Kidney capillary endothelial cell (primary cell): Measurements from ENCODE around the gene JAML.

Experiments used
- DNase-seq: peaks from one replicate; pipeline ENCODE4 v3.0.0-alpha.2; 2018; ENCODE audit warnings: low spot score

Gene JAML

DNA sequence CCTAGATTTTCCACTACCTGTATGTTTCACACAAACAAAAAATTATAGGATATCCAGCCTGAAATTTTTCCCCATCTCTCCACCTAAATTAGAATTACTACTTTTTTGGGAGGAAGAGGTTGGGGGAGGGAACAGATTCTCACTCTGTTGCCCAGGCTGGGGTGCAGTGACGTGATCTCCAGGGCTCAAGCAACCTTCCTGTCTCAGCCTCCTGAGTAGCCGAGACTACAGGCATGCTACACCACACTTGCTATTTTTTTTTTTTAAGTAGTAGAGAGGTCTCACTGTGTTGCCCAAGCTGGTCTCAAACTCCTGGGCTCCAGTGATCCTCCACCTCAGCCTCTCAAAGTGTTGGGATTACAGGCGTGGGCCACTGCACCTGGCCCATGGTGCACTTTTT is 9.5 kb downstream of the JAML start:
- DNase-seq: no peak

DNA sequence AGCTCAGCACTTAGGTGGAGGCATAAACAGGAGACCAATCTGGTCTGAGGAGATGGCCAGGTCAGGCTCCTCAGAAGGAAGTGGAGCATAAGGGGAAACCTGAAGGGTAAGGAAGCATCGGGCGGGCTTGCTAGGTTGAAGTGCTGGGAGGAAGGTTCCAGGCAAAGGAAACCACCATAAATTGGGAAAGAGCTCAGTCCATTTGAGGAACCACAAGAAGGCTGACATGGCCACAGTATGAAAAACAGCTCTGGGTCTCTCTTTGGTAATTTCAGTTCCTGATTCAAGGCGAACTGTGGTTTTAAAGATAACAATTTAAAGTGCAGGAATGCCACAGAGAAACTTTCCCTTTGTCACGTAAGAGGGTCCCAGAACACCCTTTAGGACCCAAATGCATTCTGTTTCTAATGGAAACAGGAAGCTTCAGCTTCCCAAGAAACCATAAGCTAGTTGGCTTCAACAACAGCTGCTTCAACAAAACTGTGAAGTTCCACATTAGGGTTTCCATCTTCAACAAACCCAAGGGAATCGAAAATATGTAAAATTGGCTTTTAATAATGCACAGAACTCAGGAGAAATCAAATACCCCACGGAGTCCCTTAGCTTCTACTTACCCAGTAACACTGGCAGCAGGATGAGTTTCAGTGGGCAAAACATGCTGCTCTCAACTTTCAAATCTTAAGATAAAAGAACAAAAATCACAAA is 10.4 kb downstream of the JAML start:
- no peak for DNase-seq

DNA sequence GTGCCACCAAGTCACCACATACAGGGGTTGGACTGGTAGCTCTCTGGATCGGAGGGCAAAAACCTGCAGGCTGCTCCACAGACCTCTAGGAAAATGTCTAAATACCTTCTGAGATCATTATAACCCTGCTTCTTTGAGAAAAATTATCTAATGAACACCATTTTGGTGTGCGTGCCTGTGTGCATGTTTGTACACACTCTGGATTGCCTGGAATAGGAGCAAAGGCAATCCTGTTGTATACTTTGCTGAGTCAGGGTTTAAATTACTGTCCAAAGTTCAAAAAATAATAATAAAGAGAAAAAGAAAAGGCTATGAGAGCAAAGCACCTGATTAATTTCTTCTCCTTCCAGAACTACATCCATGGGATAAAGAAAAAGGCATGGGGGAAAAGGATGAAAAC is 11.0 kb downstream of the JAML start:
- DNase-seq: no peak

- no peak for DNase-seq
Observed at GRCh38 chr11:118213201-118213600, 11.6 kb downstream of the JAML start.

DNA sequence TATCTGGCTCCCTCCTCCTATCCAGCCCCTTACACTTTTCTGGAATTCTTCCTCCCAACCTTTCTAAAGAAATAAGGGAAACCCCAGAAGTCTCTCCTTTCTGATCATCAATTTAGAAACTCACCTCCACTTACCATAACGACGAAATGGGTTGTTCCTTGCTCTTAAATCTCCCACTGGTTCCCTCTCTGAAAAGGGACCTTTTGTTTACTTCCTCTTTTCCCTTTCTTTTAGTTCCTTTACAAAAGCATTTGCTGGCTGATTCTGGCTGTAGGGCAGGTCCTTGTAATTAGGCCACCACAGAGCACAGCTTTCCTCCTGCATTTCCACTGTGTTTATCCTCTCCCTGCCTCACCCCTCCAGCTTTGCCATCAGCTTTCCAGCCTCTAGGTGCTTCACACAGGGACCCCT is 12.0 kb downstream of the JAML start:
- no peak for DNase-seq

DNA sequence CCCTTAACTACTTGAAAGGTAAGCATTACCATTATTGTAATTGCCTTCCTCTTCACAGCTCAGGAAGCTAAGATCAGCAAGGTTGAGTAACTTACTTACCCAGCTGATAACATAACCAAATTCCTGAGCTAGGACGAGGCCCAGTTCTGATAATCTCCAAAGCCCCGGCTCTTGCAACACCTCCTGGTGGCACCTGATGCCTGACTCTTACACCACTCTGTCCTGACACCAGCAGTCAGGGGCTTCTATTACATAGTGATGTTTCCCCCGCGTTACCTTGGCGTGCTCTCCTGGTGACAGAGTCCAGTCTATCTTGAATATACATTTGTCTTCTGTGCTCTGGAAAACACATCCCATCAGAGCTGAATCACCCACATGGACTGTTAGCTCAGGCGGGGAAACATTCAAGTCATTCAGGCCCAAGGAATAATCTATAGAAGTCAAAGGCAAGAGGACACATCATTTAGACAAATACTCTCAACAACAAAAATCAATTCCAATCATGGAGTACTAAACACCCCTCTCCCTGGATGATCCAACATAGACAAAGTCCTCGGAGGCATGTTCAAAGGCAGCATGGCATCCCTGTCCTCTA is 12.6 kb downstream of the JAML start:
- DNase-seq: no peak

- DNase-seq: no peak
Observed at GRCh38 chr11:118211006-118211405, 13.8 kb downstream of the JAML start.

GRCh38 chr11:118210323-118210722 is 14.5 kb downstream of the JAML start:
- DNase-seq: no peak

DNA sequence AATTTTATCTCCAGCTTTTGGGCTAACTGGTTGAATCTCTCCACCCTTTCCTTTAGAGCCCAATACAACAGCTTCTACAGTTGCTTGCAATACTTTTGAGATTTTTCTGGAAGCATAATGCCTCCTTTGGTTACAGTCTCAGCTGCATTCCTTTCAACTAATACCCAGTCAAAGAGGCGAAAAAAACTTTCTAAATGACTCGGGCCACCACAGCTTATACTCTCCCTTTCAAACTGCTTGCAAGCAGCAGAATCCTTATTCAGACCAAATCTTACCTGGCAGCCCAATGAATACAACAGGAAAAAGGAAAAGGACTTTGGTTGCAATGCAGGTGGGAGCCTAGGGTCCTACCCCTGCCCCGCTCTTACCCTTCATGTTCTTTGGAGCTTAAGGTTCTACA is 15.8 kb downstream of the JAML start:
- no peak for DNase-seq

GRCh38 chr11:118207079-118207478 is 17.7 kb downstream of the JAML start:
- no peak for DNase-seq

- no peak for DNase-seq
Observed at GRCh38 chr11:118206391-118207031, 18.3 kb downstream of the JAML start.

- no peak for DNase-seq
Observed at GRCh38 chr11:118205606-118206378, 19.0 kb downstream of the JAML start.

GRCh38 chr11:118202599-118203422 is 22.0 kb downstream of the JAML start:
- DNase-seq: no peak

DNA sequence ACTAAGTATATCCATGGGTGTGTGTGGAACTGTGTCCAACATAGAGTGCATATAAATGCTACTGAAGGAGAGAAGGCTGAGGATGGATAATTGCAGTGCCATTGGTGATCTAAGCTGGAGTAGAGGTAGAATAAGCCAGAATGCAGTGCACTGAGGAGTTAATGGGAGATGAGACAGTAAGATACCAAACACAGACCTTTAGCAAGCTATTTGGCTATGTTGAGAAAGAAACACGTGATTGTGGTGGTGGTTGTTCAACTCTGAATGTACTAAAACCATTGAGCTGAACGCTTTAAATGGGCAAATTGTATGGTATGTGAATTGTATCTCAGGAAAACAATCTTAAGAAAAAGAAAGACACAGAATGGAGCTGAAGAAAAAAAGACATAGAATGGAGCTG is 22.8 kb downstream of the JAML start:
- DNase-seq: no peak

DNA sequence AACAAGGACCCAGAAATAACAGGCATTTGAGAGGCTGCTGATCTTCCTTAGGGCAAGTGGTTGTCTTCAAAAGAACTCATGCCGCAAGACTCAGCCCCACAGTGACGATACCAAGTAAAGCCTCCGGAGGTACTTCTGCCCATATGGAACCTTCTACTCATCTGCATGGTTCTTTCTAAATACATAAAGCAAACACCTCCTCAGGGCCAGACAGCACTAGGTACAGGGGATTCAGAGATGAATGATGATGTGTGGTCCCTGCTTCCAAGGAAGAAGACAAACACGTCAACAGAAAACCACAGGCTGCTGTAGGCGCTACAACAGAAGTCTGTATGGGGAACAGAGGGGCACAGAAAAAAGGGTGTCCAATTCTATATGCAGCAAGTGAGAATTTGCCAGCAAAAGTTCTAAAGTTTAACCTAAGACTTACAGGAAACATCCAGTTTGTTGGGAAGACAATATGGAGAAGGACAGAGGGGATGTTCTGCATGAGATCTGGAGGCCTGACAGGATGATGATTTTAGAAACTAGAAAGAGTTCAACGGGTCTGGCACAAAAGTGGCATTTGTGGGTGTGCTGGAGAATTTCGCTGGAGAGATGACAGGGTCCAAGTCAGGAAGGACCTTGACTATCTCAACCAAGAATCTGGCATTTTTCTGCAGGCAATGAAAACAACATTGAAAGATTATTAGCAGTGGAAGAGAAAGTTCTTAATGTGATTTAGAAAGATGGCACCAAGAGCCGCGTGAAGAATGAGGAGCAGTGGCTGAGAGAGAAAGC is 23.7 kb downstream of the JAML start:
- no peak for DNase-seq

DNA sequence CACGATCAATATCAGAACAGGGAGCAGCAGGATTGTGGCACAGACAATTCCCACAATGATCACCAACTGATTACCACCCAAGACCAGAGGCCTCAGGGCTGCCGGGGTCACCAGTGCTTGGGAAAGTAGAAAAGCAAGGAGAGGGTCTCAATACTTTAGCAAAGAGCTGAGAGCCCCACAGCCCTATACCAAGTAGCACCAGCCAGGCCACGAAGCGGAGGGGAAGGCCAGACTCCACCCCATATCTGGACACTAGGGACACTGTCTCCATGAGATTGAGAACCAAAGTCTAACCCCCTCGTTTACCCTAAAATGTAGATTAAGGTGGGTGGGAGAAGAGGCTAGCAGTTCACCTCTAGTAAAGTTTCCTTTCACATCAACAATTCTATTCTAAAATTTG is 24.3 kb downstream of the JAML start:
- no peak for DNase-seq

- no peak for DNase-seq
Observed at GRCh38 chr11:118199135-118199534, 25.7 kb downstream of the JAML start.

DNA sequence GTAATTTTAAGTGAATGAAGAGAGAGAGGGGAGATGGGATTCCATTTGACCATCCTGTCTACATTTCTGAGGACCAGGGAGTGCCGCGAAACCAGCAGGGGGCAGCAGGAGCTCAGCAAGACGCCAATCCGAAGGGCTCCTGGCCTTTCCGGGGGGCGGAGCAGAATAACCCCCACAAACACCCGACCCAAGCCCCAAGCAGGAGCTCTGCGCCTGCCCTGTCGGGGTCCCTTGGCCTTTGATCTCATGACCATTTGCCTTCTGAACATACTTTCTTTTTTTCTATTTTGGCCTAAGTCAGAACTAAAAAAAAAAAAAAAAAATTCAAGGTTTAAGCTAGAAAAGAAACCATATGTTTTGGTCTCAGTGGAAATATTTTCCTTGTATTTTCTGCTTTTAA is 26.4 kb downstream of the JAML start:
- DNase-seq: peak; percentile 51

- DNase-seq: no peak
Observed at GRCh38 chr11:118194835-118195627, 29.8 kb downstream of the JAML start.

- DNase-seq: no peak
Observed at GRCh38 chr11:118193910-118194566, 30.8 kb downstream of the JAML start.
